ENCODE results near the gene WWOX. TPM values are rescaled to one million over a fixed set of nuclear protein-coding genes. Genes with fewer than 3 reads are reported as not detected.

Gene WWOX
- polyA plus RNA-seq, 2 of the 4 experiments (the other 2 are of a cell fraction) = 16.0 to 17.2 TPM

DNA sequence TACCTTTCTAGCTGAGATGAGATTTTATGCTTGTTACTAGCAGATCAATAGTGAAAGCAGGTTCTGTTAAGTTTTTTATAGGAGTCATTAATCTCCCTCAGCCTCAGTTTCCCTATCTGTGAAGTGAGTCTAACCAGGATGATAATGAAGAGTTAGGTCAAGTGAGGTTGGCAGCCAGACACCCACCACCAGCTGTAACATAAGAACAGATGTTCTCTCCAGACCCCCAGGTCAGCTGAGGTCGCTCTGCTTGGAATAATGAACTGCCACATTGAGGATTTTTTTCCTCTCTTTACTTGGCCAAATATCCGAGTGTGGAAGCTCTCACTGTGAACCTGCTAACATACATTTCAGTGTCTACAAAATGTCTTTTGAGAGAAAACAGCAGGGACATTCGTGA is 389.6 kb downstream of the WWOX start:
- POLR2A ChIA-PET = no interaction called here
- WGBS (ENCODE audit: missing lambda C conversion rate) = 31% methylated on average over 3 of the region's 3 CpGs
- no peak for FAIRE-seq

DNA sequence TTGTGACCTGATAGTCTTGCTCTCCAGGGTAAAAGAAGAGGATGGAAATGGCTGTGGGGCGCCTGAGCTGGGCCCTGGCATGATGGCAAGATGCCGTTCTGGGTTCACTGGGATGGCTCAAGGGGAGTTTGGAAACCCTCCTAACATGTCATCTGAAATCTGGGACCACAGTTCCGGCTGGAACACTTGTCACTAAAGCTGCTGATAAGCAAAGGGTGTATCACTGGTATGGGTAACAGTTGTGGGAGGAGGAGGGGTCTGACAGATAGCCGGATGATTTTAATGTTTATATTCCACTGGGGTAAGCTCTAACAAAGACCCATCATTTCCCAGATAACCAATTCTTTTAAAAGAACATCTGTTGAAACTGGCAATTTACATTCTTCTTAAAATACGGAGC is 390.2 kb downstream of the WWOX start:
- no peak overlapping the region for H3K4me2 ChIP-seq
- DNase-seq (ENCODE audit: low read depth in 1 of 2, low spot score in 1 of 2) (no peak), ATAC-seq (no peak), FAIRE-seq (no peak)
- no peak overlapping the region for H3K4me3 ChIP-seq
- CTCF ChIA-PET = no interaction called here
- 62% methylated on average over 5 of the region's 5 CpGs for WGBS (ENCODE audit: missing lambda C conversion rate)
- no peaks in the 10 kb centered on the region for H3K4me1 ChIP-seq
- POLR2A ChIA-PET = no interaction called here
- no peak overlapping the region for H3K27ac ChIP-seq
- H3K9me3 ChIP-seq = no peaks in the 10 kb centered on the region
- no peak for TF ChIP-seq RNF2 (IDR thresholded peaks at IDR 0.05; ENCODE audit: borderline replicate concordance, low read depth)
- TF ChIP-seq EP300 (IDR thresholded peaks at IDR 0.05) = no peak
- TF ChIP-seq, protein P1, sequence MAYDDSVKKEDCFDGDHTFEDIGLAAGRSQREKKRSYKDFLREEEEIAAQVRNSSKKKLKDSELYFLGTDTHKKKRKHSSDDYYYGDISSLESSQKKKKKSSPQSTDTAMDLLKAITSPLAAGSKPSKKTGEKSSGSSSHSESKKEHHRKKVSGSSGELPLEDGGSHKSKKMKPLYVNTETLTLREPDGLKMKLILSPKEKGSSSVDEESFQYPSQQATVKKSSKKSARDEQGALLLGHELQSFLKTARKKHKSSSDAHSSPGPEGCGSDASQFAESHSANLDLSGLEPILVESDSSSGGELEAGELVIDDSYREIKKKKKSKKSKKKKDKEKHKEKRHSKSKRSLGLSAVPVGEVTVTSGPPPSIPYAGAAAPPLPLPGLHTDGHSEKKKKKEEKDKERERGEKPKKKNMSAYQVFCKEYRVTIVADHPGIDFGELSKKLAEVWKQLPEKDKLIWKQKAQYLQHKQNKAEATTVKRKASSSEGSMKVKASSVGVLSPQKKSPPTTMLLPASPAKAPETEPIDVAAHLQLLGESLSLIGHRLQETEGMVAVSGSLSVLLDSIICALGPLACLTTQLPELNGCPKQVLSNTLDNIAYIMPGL (CRISPR knock-in tag; IDR thresholded peaks at IDR 0.05; ENCODE audit: borderline replicate concordance) = no peak
- TF ChIP-seq FOSL2 (IDR thresholded peaks at IDR 0.05) = no peak
- TF ChIP-seq FOSL2 (CRISPR knock-in tag; IDR thresholded peaks at IDR 0.05) = no peak
- TF ChIP-seq MAFK (IDR thresholded peaks at IDR 0.05; ENCODE audit: partially characterized antibody) = no peak
- TF ChIP-seq HOXB13 (CRISPR knock-in tag; IDR thresholded peaks at IDR 0.05; ENCODE audit: low read depth) = no peak
- TF ChIP-seq ZC3H11A (IDR thresholded peaks at IDR 0.05) = no peak
- TF ChIP-seq, protein P2, sequence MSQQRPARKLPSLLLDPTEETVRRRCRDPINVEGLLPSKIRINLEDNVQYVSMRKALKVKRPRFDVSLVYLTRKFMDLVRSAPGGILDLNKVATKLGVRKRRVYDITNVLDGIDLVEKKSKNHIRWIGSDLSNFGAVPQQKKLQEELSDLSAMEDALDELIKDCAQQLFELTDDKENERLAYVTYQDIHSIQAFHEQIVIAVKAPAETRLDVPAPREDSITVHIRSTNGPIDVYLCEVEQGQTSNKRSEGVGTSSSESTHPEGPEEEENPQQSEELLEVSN (IDR thresholded peaks at IDR 0.05; ENCODE audit: borderline replicate concordance, low read depth) = no peak
- no peak for TF ChIP-seq HEYL (CRISPR knock-in tag; IDR thresholded peaks at IDR 0.05)
- TF ChIP-seq ZSCAN20 (CRISPR knock-in tag; IDR thresholded peaks at IDR 0.05) = no peak
- TF ChIP-seq RCOR1 (IDR thresholded peaks at IDR 0.05; ENCODE audit: low read depth, low read length) = no peak
- no peak for TF ChIP-seq KDM1A (IDR thresholded peaks at IDR 0.05; ENCODE audit: low read depth)
- no peak for TF ChIP-seq RFX5 (IDR thresholded peaks at IDR 0.05)

More for the DNA sequence above, 389.6 kb downstream of the WWOX start:
- TF ChIP-seq, protein P3, sequence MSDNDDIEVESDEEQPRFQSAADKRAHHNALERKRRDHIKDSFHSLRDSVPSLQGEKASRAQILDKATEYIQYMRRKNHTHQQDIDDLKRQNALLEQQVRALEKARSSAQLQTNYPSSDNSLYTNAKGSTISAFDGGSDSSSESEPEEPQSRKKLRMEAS (IDR thresholded peaks at IDR 0.05) = no peak
- TF ChIP-seq, protein P4, sequence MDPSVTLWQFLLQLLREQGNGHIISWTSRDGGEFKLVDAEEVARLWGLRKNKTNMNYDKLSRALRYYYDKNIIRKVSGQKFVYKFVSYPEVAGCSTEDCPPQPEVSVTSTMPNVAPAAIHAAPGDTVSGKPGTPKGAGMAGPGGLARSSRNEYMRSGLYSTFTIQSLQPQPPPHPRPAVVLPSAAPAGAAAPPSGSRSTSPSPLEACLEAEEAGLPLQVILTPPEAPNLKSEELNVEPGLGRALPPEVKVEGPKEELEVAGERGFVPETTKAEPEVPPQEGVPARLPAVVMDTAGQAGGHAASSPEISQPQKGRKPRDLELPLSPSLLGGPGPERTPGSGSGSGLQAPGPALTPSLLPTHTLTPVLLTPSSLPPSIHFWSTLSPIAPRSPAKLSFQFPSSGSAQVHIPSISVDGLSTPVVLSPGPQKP (IDR thresholded peaks at IDR 0.05; ENCODE audit: low read depth, low read length) = no peak
- TF ChIP-seq SREBF2 (IDR thresholded peaks at IDR 0.05) = no peak
- TF ChIP-seq CHD2 (IDR thresholded peaks at IDR 0.05; ENCODE audit: low read length, partially characterized antibody) = no peak
- no peak for TF ChIP-seq POLR2AphosphoS2 (conservative IDR thresholded peaks at IDR 0.05; ENCODE audit: low read length)
- TF ChIP-seq MAFK (IDR thresholded peaks at IDR 0.05; ENCODE audit: partially characterized antibody) = no peak
- TF ChIP-seq RNF2 (IDR thresholded peaks at IDR 0.05; ENCODE audit: borderline replicate concordance, low read depth) = no peak
- TF ChIP-seq JUNB (IDR thresholded peaks at IDR 0.05) = no peak
- TF ChIP-seq ZNF302 (CRISPR knock-in tag; IDR thresholded peaks at IDR 0.05) = no peak
- TF ChIP-seq POLR2A (IDR thresholded peaks at IDR 0.05; ENCODE audit: low read length) = no peak
- TF ChIP-seq, protein P5, sequence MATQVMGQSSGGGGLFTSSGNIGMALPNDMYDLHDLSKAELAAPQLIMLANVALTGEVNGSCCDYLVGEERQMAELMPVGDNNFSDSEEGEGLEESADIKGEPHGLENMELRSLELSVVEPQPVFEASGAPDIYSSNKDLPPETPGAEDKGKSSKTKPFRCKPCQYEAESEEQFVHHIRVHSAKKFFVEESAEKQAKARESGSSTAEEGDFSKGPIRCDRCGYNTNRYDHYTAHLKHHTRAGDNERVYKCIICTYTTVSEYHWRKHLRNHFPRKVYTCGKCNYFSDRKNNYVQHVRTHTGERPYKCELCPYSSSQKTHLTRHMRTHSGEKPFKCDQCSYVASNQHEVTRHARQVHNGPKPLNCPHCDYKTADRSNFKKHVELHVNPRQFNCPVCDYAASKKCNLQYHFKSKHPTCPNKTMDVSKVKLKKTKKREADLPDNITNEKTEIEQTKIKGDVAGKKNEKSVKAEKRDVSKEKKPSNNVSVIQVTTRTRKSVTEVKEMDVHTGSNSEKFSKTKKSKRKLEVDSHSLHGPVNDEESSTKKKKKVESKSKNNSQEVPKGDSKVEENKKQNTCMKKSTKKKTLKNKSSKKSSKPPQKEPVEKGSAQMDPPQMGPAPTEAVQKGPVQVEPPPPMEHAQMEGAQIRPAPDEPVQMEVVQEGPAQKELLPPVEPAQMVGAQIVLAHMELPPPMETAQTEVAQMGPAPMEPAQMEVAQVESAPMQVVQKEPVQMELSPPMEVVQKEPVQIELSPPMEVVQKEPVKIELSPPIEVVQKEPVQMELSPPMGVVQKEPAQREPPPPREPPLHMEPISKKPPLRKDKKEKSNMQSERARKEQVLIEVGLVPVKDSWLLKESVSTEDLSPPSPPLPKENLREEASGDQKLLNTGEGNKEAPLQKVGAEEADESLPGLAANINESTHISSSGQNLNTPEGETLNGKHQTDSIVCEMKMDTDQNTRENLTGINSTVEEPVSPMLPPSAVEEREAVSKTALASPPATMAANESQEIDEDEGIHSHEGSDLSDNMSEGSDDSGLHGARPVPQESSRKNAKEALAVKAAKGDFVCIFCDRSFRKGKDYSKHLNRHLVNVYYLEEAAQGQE (IDR thresholded peaks at IDR 0.05) = no peak
- TF ChIP-seq, protein P6, sequence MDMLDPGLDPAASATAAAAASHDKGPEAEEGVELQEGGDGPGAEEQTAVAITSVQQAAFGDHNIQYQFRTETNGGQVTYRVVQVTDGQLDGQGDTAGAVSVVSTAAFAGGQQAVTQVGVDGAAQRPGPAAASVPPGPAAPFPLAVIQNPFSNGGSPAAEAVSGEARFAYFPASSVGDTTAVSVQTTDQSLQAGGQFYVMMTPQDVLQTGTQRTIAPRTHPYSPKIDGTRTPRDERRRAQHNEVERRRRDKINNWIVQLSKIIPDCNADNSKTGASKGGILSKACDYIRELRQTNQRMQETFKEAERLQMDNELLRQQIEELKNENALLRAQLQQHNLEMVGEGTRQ (IDR thresholded peaks at IDR 0.05) = no peak
- TF ChIP-seq, protein P2 (IDR thresholded peaks at IDR 0.05; ENCODE audit: borderline replicate concordance, low read depth) = no peak
- no peak for TF ChIP-seq CHD4 (IDR thresholded peaks at IDR 0.05; ENCODE audit: borderline replicate concordance)
- TF ChIP-seq ESRRA (IDR thresholded peaks at IDR 0.05; ENCODE audit: borderline replicate concordance, low read length) = no peak
- TF ChIP-seq, protein P7, sequence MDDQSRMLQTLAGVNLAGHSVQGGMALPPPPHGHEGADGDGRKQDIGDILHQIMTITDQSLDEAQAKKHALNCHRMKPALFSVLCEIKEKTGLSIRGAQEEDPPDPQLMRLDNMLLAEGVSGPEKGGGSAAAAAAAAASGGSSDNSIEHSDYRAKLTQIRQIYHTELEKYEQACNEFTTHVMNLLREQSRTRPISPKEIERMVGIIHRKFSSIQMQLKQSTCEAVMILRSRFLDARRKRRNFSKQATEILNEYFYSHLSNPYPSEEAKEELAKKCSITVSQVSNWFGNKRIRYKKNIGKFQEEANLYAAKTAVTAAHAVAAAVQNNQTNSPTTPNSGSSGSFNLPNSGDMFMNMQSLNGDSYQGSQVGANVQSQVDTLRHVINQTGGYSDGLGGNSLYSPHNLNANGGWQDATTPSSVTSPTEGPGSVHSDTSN (IDR thresholded peaks at IDR 0.05) = no peak
- TF ChIP-seq TP53 (CRISPR knock-in tag; IDR thresholded peaks at IDR 0.05) = no peak
- TF ChIP-seq EHMT2 (IDR thresholded peaks at IDR 0.05; ENCODE audit: low read depth) = no peak
- TF ChIP-seq NFE2L2 (conservative IDR thresholded peaks at IDR 0.05; ENCODE audit: low read length) = no peak
- CTCF ChIA-PET = no interaction called here
- H3K4me1 ChIP-seq = no peaks in the 10 kb centered on the region
- H3K9me3 ChIP-seq = no peaks in the 10 kb centered on the region
- no peak overlapping the region for H3K4me2 ChIP-seq
- DNase-seq (ENCODE audit: low read depth in 1 of 2, low spot score in 1 of 2) = no peak
- no peak for ATAC-seq
- no peak overlapping the region for H3K4me3 ChIP-seq
- H3K27ac ChIP-seq = no peak overlapping the region
